HUES48 (cell line): ENCODE results near the gene TERT.
"Not testable (repeated sequence)": the region's sequence is repeated elsewhere in the genome, so short reads cannot be mapped to it uniquely, and the experiment has no call there.

ENCODE experiments used
- H3K27ac ChIP-seq: one replicate; pipeline ENCODE4 v1.7.0; 2013; ENCODE audit warnings: low read depth, low read length, inconsistent platforms
- H3K27me3 ChIP-seq: 2 replicates; pipeline ENCODE4 v1.6.1; 2013; ENCODE audit warnings: mild to moderate bottlenecking, low read length; ENCODE audit not compliant: control insufficient read depth, insufficient read depth
- H3K36me3 ChIP-seq: 2 replicates; pipeline ENCODE4 v1.6.1; 2013; ENCODE audit warnings: low read length; ENCODE audit not compliant: control insufficient read depth, insufficient read depth
- H3K4me1 ChIP-seq: 2 replicates; pipeline ENCODE4 v1.6.1; 2013; ENCODE audit warnings: mild to moderate bottlenecking, low read length; ENCODE audit not compliant: control insufficient read depth, insufficient read depth
- H3K4me3 ChIP-seq: 2 replicates; pipeline ENCODE4 v1.5.1; 2013; ENCODE audit warnings: mild to moderate bottlenecking, low read depth, low read length
- H3K9ac ChIP-seq: 2 replicates; pipeline ENCODE4 v1.6.1; 2013; ENCODE audit warnings: mild to moderate bottlenecking, low read depth, low read length, moderate library complexity
- H3K9me3 ChIP-seq: 2 replicates; pipeline ENCODE4 v1.6.1; 2013; ENCODE audit warnings: low read length; ENCODE audit not compliant: control insufficient read depth, insufficient read depth

TERT gene

DNA sequence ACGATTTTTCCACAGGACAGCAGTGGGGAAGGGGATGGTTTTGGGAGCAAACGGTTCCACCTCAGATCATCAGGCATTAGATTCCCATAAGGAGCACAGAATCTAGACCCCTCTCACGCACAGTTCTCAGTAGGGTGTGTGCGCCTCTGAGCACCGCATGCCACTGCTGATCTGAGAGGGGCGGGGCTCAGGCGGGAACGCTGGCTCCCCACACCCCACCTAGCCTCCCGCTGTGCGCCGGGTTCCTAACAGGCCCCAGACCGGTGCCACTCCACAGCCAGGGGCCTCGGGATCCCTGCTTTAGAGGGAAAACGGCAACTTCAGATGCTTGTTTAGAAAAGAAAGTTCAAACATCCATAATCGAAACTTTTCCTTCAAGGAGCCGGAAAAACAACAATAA is 20.4 kb downstream of the TERT start:
- H3K27ac ChIP-seq: no peak overlapping the region
- no peaks in the 10 kb centered on the region for H3K4me1 ChIP-seq
- H3K27me3 ChIP-seq: no peaks in the 10 kb centered on the region
- H3K36me3 ChIP-seq: peaks cover 48% of the 10 kb centered on the region
- H3K4me3 ChIP-seq: no peak overlapping the region
- no peaks in the 10 kb centered on the region for H3K9me3 ChIP-seq
- no peak overlapping the region for H3K9ac ChIP-seq

GRCh38 chr5:1273745-1274144 is 21.1 kb downstream of the TERT start:
- no peak overlapping the region for H3K4me3 ChIP-seq

DNA sequence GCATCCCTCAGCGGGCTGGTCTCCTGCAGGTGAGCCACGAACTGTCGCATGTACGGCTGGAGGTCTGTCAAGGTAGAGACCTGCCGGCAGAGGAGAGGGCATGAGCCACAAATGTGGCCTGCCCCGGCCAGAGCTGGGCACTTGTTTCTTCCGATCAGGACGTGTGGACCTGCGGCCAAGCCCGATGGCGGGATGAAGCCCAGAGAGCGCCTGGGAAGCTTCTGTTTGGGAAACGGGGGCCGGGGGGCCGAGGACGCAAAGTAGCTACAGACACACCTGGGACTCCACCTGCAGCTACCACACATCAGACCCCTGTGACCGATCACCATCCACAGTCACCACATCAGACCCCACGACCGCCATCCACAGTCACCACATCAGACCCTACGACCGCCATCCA is 22.7 kb downstream of the TERT start:
- Histone ChIP-seq H3K9me3 (no peaks in the 10 kb centered on the region), H3K36me3 (peaks cover 40% of the 10 kb centered on the region), H3K9ac (no peak overlapping the region), H3K27ac (no peak overlapping the region), H3K27me3 (no peaks in the 10 kb centered on the region), H3K4me1 (no peaks in the 10 kb centered on the region), H3K4me3 (no peak overlapping the region)

More at GRCh38 chr5:1273745-1274144, 21.1 kb downstream of the TERT start:
- Histone ChIP-seq H3K9me3 (no peaks in the 10 kb centered on the region), H3K4me1 (no peaks in the 10 kb centered on the region), H3K27ac (no peak overlapping the region), H3K9ac (no peak overlapping the region), H3K36me3 (peaks cover 42% of the 10 kb centered on the region), H3K27me3 (no peaks in the 10 kb centered on the region)

DNA sequence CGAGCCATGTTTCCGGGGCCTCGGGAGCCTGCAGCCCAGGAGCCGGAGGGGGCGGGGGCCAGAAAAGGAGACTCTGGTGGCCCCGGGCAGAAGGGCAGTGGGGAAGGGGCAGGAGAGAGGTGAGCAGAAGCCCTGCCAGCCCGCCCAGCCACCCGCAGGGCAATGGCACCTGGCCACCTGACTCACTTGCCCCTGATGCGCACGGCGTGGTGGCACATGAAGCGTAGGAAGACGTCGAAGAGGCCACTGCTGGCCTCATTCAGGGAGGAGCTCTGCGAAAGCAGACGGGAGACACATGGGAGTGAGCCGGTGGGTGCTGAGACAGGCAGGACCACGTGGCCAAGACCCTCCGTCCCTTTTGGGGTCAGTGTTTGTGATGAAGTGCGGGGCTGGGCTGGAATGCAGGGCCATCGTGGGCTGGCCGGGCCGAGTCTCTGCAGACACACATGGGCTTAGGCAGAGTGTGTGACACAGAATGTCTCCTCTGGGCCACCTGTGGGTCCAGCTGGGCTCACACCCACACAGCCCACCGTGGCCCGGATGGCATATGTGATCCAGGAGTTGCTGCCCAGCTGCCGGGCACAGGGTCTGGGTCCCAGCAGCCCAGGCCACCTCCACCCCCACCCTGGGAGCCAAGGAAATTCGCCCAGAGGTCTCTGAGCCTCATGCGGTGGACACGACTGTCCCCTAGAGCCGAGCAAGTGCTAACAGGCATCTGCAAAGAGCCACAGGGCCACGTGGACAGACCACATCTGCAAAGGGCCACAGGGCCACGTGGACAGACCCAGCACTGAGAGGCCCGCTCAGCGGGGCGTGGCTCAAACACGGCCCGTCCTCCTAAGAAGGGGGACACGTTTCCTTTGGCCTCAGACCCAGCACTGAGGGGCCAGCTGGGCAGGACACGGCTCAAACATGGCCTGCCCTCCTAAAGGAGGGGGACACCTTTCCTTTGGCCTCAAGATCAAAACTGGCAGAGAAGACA is 23.6 kb downstream of the TERT start:
- Histone ChIP-seq H3K27ac (no peak overlapping the region), H3K27me3 (no peaks in the 10 kb centered on the region), H3K36me3 (peaks cover 49% of the 10 kb centered on the region), H3K4me3 (no peak overlapping the region), H3K9ac (no peak overlapping the region), H3K4me1 (no peaks in the 10 kb centered on the region), H3K9me3 (no peaks in the 10 kb centered on the region)

GRCh38 chr5:1270426-1270825 is 24.4 kb downstream of the TERT start:
- H3K27me3 ChIP-seq: no peaks in the 10 kb centered on the region
- H3K9me3 ChIP-seq: no peaks in the 10 kb centered on the region
- peaks cover 56% of the 10 kb centered on the region for H3K36me3 ChIP-seq
- no peak overlapping the region for H3K27ac ChIP-seq
- H3K4me3 ChIP-seq: no peak overlapping the region
- no peak overlapping the region for H3K9ac ChIP-seq
- no peaks in the 10 kb centered on the region for H3K4me1 ChIP-seq

- Histone ChIP-seq H3K27me3 (no peaks in the 10 kb centered on the region), H3K27ac (no peak overlapping the region), H3K4me1 (no peaks in the 10 kb centered on the region), H3K9ac (no peak overlapping the region), H3K36me3 (peaks cover 61% of the 10 kb centered on the region), H3K9me3 (0 out of 2 replicates have a peak, but pooled peaks cover 2% of the 10 kb centered on the region), H3K4me3 (no peak overlapping the region)
Observed at GRCh38 chr5:1268666-1269065, 26.2 kb downstream of the TERT start.

DNA sequence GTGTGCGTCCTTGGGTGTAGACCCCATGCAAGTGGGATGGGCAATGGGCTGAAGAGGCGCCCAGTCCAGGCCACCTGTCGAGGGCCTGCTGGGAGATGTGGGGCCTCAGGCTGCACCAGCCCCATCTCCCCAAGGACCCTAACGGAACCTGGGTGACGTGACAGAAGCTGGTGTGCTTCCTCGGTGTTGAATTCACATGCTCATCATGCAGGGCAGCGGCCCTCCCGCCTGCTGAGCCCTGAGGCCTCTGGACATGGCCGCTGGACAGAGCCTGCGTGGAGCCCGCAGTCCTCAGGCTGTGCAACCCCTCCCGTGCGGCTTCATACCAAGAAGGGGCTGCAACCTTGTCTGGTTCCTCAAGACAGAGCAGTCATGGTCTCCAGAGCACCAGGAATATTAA is 26.8 kb downstream of the TERT start:
- Histone ChIP-seq H3K36me3 (peaks cover 62% of the 10 kb centered on the region), H3K4me3 (no peak overlapping the region), H3K27me3 (no peaks in the 10 kb centered on the region), H3K4me1 (no peaks in the 10 kb centered on the region), H3K9ac (no peak overlapping the region), H3K9me3 (peaks cover 7% of the 10 kb centered on the region; the same call in 1 of the 2 replicates), H3K27ac (no peak overlapping the region)

DNA sequence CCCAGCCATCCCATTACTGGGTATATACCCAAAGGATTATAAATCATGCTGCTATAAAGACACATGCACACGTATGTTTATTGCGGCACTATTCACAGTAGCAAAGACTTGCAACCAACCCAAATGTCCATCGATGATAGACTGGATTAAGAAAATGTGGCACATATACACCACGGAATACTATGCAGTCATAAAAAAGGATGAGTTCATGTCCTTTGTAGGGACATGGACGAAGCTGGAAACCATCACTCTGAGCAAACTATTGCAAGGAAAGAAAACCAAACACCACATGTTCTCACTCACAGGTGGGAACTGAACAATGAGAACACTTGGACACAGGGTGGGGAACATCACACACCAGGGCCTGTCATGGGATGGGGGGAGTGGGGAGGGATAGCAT is 27.4 kb downstream of the TERT start:
- not testable (repeated sequence) for H3K27ac ChIP-seq, H3K9ac ChIP-seq, H3K27me3 ChIP-seq, H3K4me1 ChIP-seq, H3K4me3 ChIP-seq
- Histone ChIP-seq H3K36me3 (peaks cover 62% of the 10 kb centered on the region), H3K9me3 (peaks cover 13% of the 10 kb centered on the region; the same call in 1 of the 2 replicates)

DNA sequence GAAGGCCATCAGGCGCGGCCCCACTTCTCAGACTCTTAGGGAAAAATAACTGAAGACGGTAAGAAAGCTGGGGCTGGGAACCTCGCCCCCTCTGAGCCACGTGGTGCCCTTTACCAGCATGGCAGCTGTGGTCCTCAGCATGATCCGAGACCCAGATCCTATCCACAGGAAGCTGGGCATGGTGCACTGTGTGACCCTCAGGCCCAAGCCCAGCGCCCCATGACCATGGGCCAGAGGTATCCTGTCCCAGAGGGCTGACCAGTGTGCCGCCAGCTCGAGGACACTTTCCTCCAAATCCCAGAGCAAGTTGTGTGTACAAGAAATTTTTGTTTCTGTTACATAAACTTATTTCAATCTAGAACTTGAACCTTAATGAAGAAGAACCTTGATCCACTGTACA is 28.1 kb downstream of the TERT start:
- H3K27me3 ChIP-seq: no peaks in the 10 kb centered on the region
- no peak overlapping the region for H3K27ac ChIP-seq
- peaks cover 58% of the 10 kb centered on the region for H3K36me3 ChIP-seq

GRCh38 chr5:1265461-1266455 is 29.1 kb downstream of the TERT start:
- no peak overlapping the region for H3K9ac ChIP-seq
- no peaks in the 10 kb centered on the region for H3K4me1 ChIP-seq
- no peak overlapping the region for H3K4me3 ChIP-seq
- H3K27ac ChIP-seq: no peak overlapping the region
- H3K9me3 ChIP-seq: peaks cover 20% of the 10 kb centered on the region
- peaks cover 49% of the 10 kb centered on the region for H3K36me3 ChIP-seq
- no peaks in the 10 kb centered on the region for H3K27me3 ChIP-seq

More for the DNA sequence above, 28.1 kb downstream of the TERT start:
- no peak overlapping the region for H3K9ac ChIP-seq
- H3K4me1 ChIP-seq: no peaks in the 10 kb centered on the region
- H3K9me3 ChIP-seq: peaks cover 19% of the 10 kb centered on the region
- H3K4me3 ChIP-seq: no peak overlapping the region
